GM11168 (cell line): ENCODE results near the gene KLHDC8B.
"Not testable (repeated sequence)": the region's sequence is repeated elsewhere in the genome, so short reads cannot be mapped to it uniquely, and the experiment has no call there.

Experiments used
- in situ Hi-C: fragments of 300-500 bp; cut with MboI; formaldehyde crosslinking; loops from one replicate; pipeline ENCODE4 v1.12.0; 2022; ENCODE audit warnings: low sequenced_read_pairs; ENCODE audit not compliant: unreplicated experiment

KLHDC8B gene

DNA sequence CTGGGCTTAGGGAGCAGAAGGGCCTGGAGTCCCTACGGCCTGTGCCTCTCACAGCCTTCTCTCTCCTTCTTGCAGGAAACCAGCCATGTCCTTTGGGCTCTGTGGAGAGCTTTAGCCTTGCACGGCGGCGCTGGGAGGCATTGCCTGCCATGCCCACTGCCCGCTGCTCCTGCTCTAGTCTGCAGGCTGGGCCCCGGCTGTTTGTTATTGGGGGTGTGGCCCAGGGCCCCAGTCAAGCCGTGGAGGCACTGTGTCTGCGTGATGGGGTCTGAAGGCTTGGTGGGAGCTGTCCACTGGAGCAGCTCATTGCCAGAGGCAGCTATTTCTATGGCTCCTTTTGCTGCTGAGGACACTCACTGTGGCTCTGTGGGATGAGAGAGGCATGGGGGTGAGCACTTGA, 4.1 kb downstream of the KLHDC8B start:
- in situ Hi-C loops = no loop called here

- in situ Hi-C loops = no loop called here
Measured at GRCh38 chr3:49177073-49177472, 5.7 kb downstream of the KLHDC8B start.

DNA sequence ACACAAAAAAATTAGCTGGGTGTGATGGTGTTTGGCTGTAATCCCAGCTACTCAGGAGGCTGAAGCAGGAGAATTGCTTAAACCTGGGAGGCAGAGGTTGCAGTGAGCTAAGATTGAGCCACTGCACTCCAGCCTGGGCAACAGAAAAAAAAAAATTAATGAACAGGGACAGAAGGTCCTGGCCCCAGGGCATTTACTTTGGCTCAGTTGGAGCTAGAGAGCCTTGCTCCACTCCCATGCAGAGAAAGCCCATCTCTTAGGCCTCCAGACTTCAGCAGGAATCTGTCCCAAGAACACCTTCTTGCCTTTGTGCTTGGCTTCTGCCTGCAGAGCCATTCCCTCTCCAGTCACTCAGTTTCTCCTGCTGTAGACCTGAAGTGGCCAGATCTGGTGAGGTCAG, 8.7 kb downstream of the KLHDC8B start:
- in situ Hi-C loops = no loop called here

GRCh38 chr3:49181351-49181750, 10.0 kb downstream of the KLHDC8B start:
- in situ Hi-C loops = no loop called here

DNA sequence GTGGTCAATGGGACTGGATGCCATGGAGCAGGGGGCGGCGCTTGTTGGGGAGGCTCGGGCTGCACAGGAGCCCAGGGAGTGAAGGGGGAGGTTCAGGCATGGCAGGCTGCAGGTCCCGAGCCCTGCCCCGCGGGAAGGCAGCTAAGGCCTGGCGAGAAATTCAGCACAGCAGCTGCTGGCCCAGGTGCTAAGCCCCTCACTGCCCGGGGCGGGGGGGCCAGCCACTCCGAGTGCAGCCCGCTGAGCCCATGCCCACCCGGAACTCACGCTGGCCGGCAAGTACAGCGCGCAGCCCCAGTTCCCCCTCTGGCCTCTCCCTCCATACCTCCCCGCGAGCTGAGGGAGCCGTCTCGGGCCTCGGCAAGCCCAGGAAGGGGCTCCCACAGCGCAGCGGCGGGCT, 11.3 kb downstream of the KLHDC8B start:
- in situ Hi-C loops = no loop called here

DNA sequence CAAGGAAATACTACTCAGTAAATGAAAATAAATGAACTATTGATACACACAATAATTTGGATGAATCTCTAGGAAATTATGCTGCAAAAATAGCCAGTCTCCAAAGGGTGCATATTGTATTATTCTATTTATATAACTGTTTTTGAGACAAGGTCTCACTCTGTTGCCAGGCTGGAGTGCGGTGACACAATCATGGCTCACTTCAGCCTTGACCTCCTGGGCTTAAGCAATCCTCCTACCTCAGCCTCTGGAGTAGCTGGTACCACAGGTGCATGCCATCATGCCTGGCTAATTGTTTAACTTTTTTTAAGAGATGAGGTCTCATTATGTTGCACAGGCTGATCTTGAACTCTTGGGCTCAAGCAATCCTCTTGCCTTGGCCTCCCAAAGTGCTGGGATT, 12.5 kb downstream of the KLHDC8B start:
- in situ Hi-C loops = no loop called here

DNA sequence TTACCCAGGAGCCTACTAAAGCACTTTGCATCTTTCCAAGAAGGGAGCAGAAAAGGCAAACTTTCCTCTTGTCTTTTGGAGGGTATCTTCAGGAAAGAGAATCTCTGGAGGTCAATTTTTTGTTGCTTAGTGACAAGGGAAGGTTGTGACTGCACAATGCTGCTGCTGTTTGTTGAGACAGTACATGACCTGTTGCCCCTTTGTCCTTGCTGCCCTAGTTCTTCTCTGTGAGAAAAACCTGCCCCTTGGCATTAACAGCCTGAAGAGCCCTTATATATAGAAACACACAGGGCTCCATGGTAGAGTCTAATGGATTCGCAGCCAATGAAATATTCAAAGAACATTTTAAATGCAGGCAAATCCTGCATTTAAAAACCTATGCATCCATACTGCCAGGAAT, 20.3 kb downstream of the KLHDC8B start:
- in situ Hi-C loops = no loop called here

DNA sequence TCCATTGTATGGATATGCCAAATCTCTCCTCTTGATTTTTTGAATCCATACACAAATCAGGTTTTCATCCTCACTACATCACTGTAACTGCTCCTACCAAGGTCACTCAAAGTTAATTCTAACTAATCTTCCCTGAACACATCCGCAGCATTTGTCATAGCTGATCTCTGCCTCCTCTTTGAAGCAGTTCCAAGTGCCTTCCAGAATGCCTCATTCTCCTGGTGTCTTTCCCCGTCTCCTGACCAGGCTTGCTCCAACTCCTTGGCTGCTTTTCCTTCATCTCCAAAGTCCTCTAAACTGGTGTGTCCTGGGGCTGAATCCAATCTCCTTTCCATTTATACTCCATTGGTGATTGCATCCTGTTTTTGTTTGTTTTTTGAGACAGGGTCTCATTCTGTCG, 26.8 kb downstream of the KLHDC8B start:
- in situ Hi-C loops = no loop called here

DNA sequence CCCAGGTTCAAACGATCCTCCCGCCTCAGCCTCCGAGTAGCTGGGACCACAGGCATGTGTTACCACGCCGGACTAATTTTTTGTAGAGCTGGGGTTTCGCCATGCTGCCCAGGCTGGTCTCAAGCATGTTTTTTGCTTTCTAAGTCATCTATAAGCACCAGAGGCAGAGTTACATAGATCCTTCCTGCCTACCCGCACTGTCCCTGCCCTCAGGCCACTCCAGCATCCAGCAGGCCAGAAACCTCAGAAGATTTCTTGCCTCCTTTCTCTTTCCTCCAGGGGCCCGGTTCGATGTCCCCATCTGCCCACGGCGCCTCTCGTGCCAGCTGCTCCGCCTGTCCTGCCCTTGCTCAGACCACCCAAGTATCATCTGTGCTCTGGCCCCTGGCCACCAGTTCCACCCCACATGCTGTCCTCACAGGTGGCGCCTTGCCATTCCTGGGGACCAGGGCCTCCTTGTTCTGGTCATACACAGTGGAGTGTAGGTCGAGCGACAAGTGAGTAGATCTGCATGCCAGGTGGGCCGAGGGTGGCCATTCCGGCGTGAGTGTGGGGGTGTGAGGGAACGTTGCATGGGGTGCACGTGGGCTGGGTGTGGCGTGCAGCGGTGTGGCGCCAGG, 27.3 kb downstream of the KLHDC8B start:
- in situ Hi-C loops = no loop called here

GRCh38 chr3:49199239-49199899, 28.0 kb downstream of the KLHDC8B start:
- in situ Hi-C loops = no loop called here

DNA sequence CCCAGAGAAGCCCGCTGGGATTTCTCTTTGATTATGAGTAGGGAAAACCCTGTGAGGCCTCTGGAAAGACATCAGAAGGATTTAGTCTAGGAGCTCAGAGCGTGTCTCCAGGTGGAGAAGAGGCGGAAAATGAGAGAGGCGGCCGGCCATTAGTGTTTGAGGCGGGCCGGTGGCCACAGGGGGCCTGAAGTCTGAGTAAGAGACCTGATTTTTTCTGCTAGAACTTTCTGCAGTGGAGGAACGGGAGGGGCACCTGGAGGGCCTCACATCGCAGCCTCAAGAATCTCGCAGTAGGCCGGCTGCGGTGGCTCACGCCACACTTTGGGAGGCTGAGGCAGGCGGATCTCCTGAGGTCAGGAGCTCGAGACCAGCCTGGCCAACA, 28.5 kb downstream of the KLHDC8B start:
- in situ Hi-C loops = no loop called here

GRCh38 chr3:49213541-49213943, 42.1 kb downstream of the KLHDC8B start:
- in situ Hi-C loops = no loop called here

DNA sequence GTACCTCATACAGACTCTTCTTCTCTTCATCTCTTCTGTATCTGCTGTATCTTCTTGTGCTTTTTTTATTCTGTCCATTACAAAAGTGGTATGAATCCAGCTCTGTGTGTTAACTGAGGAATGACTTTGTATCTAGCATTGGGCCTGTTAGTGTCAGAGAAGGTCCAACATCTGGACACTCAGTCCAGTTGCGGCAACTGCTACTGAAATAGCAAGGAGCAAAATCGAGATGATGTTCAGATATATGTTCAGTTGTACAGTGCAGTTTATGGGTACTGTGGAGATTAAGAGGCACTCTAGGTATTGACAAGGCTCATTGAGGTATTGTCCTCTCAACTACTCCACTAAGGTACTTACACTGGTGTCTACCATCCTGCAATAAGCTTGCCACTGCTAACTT, 42.6 kb downstream of the KLHDC8B start:
- in situ Hi-C loops = no loop called here

DNA sequence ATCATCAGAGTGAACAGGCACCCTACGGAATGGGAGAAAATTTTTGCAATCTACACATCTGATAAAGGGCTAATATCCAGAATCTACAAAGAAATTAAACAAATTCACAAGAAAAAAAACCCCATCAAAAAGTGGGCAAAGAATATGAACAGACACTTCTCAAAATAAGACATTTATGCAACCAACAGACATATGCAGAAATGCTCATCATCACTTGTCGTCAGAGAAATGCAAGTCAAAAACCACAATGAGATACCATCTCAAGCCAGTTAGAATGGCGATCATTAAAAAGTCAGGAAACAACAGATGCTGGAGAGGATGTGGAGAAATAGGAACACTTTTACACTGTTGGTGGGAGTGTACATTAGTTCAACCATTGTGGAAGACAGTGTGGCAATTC, 45.3 kb downstream of the KLHDC8B start:
- in situ Hi-C loops = not testable (repeated sequence)

- in situ Hi-C loops = not testable (repeated sequence)
Measured at GRCh38 chr3:49217108-49217507, 45.7 kb downstream of the KLHDC8B start.

GRCh38 chr3:49217688-49218470, 46.5 kb downstream of the KLHDC8B start:
- in situ Hi-C loops = no loop called here

DNA sequence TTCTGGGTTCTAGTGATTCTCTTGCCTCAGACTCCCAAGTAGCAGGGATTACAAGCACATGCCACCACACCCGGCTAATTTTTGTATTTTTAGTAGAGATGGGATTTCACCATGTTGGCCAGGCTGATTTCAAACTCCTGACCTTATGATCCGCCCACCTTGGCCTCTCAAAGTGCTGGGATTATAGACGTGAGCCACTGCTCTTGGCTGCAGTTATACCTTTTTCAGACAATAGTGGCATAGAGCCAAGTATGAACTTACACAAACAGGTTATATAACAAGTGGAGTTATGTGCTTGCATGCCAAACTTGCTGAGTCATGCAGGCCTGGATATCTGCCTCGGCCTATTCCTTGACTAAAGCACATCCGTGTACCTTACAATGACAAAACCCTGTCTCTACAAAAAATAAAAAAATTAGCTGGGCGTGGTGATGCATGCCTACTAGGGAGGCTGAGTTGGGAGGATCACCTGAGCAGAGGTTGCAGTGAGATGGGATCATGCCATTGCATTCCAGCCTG, 47.1 kb downstream of the KLHDC8B start:
- in situ Hi-C loops = not testable (repeated sequence)

GRCh38 chr3:49219132-49219531, 47.7 kb downstream of the KLHDC8B start:
- in situ Hi-C loops = no loop called here

- in situ Hi-C loops = not testable (repeated sequence)
Measured at GRCh38 chr3:49220985-49221563, 49.7 kb downstream of the KLHDC8B start.

GRCh38 chr3:49222002-49222401, 50.6 kb downstream of the KLHDC8B start:
- in situ Hi-C loops = no loop called here
